Measurements from ENCODE around the gene RBFOX2. TPM values are rescaled to one million over a fixed set of nuclear protein-coding genes. Genes with fewer than 3 reads are reported as not detected.

Gene RBFOX2
- total RNA-seq, 1 donor from 2014 or later, result 147 TPM

GRCh38 chr22:35690001-35690400 is 338.6 kb downstream of the RBFOX2 start:
- H3K27ac Mint-ChIP-seq (ENCODE audit: unreplicated experiment), result no peak overlapping the region
- TF ChIP-seq CTCF (IDR thresholded peaks at IDR 0.05), result no peak
- H3K36me3 Mint-ChIP-seq (ENCODE audit: low read depth), result no peaks in the 10 kb centered on the region
- no peak for DNase-seq (ENCODE audit: low spot score)
- H3K9me3 Mint-ChIP-seq (ENCODE audit: low read depth), result no peaks in the 10 kb centered on the region
- H3K27me3 Mint-ChIP-seq (ENCODE audit: low read depth), result peaks cover 3% of the 10 kb centered on the region
- H3K4me1 Mint-ChIP-seq (ENCODE audit: low read depth), result no peaks in the 10 kb centered on the region
- no peak overlapping the region for H3K4me3 Mint-ChIP-seq (ENCODE audit: unreplicated experiment)

- Mint-ChIP-seq H3K27ac (ENCODE audit: unreplicated experiment) (no peak overlapping the region), H3K36me3 (ENCODE audit: low read depth) (no peaks in the 10 kb centered on the region), H3K9me3 (ENCODE audit: low read depth) (no peaks in the 10 kb centered on the region), H3K27me3 (ENCODE audit: low read depth) (peaks cover 3% of the 10 kb centered on the region), H3K4me1 (ENCODE audit: low read depth) (no peaks in the 10 kb centered on the region), H3K4me3 (ENCODE audit: unreplicated experiment) (no peak overlapping the region)
- DNase-seq (ENCODE audit: low spot score), result no peak
- TF ChIP-seq CTCF (IDR thresholded peaks at IDR 0.05), result no peak
Measured at GRCh38 chr22:35688913-35689675, 339.5 kb downstream of the RBFOX2 start.

Other genes with a start within 250 kb of the RBFOX2 start
- 2.3 to 5.9 TPM (median 3.4 TPM) in 3 replicates for gene APOL3, start 131.9 kb upstream of the RBFOX2 start, total RNA-seq
- 0.12 TPM in 1 of 3 replicates, not detected in the others for gene APOL4, start 173.0 kb upstream of the RBFOX2 start, total RNA-seq
- gene APOL2, start 210.7 kb upstream of the RBFOX2 start, total RNA-seq, result 58.7 to 84.1 TPM (median 83.8 TPM) in 3 replicates
- gene APOL1, start 224.3 kb upstream of the RBFOX2 start, total RNA-seq, result 16.7 to 38.4 TPM (median 16.9 TPM) in 3 replicates

Measured in chondrocyte (in vitro differentiated cells).